AG04450 (cell line): ENCODE results near the gene SRGAP3. TPM values are rescaled to one million over a fixed set of nuclear protein-coding genes. Genes with fewer than 3 reads are reported as not detected.

Source experiments
- CTCF ChIA-PET: fragments of 300-600, 350-600 bp; formaldehyde crosslinking; extraction: SDS; loops from one replicate; lab custom pipeline; 2022; ENCODE audit warnings: antibody characterized with exemption, inconsistent platforms; lab: Charles Lee
- POLR2A ChIA-PET: fragments of 350-600 bp; formaldehyde crosslinking; extraction: SDS; loops from one replicate; lab custom pipeline; 2021; ENCODE audit warnings: antibody characterized with exemption, inconsistent platforms; lab: Yijun Ruan, JAX
- DNase-seq: peaks from one replicate; pipeline ENCODE4 v3.0.0-alpha.2; 2011; ENCODE audit warnings: low read depth, low spot score
- H3K27ac ChIP-seq: one replicate; pipeline ENCODE4 v1.5.1; 2012; ENCODE audit warnings: low read depth, low read length, control low read depth
- H3K27me3 ChIP-seq: one replicate; pipeline ENCODE4 v1.6.0; 2012; ENCODE audit warnings: low read length; ENCODE audit not compliant: control insufficient read depth, insufficient read depth
- H3K4me3 ChIP-seq: 2 replicates; pipeline ENCODE4 v1.5.1; 2011; ENCODE audit warnings: mild to moderate bottlenecking, low read depth, low read length, control low read depth
- H3K9me3 ChIP-seq: 2 replicates; pipeline ENCODE4 v1.5.1; 2012; ENCODE audit warnings: low read length; ENCODE audit not compliant: control insufficient read depth, insufficient read depth
- CTCF ChIP-seq: IDR thresholded peaks from 2 replicates; pipeline ENCODE4 v1.5.1; 2011; ENCODE audit warnings: low read depth, low read length, control low read depth, inconsistent platforms
- polyA plus RNA-seq: library from polyadenylated mRNA; depleted of rRNA; stranded (reverse); fragments of >200 nt; gene quantifications from 2 replicates; pipeline ENCODE4 v1.2.3, GENCODE V29; 2011

The SRGAP3 gene
- polyA plus RNA-seq, 1 experiment: 0.61 TPM

DNA sequence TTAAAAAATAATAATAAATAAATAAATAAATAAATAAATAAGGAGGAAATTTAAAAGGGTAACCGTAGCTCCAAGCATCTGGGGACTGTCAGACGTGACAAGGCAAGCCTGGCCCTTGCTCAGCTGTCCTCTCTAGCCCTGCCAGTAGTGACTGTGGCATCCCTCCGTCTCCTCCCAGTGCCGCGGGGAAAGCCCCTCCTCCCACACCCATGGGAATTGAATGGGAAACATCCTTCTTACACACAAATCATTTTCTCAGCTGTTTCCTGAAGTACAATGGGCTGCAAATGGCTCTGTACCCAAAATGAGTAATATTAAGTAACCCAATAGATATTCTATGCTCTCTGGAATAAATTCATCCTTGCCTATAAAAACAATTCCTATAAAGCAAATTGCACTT, 184.6 kb downstream of the SRGAP3 start:
- Histone ChIP-seq H3K9me3 (no peaks in the 10 kb centered on the region), H3K4me3 (no peak overlapping the region), H3K27me3 (peaks cover 6% of the 10 kb centered on the region), H3K27ac (no peak overlapping the region)
- CTCF ChIA-PET: interaction anchor here (1.1 to 1.2 kb wide), 2 partner anchors 77 to 93 kb away, joined by 3 to 4 read pairs; no protein-coding TSS in a partner anchor
- DNase-seq: no peak
- POLR2A ChIA-PET: interaction anchor here (0.6 kb wide), 1 partner anchor 77 kb away, joined by 4 read pairs; no protein-coding TSS in a partner anchor
- TF ChIP-seq CTCF: no peak

GRCh38 chr3:9064251-9064650, 185.2 kb downstream of the SRGAP3 start:
- H3K27ac ChIP-seq: no peak overlapping the region
- H3K27me3 ChIP-seq: peaks cover 6% of the 10 kb centered on the region
- no peak overlapping the region for H3K4me3 ChIP-seq
- ChIA-PET CTCF (interaction anchor here (1.1 to 1.2 kb wide), 2 partner anchors 76 to 93 kb away, joined by 3 to 4 read pairs; no protein-coding TSS in a partner anchor), POLR2A (interaction anchor here (0.6 kb wide), 1 partner anchor 76 kb away, joined by 4 read pairs; no protein-coding TSS in a partner anchor)
- DNase-seq: no peak
- TF ChIP-seq CTCF: no peak
- no peaks in the 10 kb centered on the region for H3K9me3 ChIP-seq

DNA sequence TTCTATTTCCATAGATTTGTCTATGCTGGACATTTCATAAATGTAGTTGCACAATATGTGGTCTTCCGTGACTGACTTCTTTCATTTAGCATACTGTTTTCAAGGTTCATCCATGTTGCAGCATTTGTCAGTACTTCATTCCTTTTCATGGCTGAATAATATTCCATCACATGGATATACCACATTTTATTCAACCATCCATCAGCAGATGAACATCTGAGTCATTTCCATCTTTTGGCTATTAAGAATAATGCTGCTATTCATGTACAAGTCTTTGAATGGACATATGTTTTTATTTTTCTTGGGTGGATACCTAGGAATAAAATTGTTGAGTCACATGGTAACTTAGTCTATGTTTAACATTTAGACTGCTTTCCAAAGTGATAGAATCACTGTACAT, 186.9 kb downstream of the SRGAP3 start:
- Histone ChIP-seq H3K27ac (no peak overlapping the region), H3K27me3 (no peaks in the 10 kb centered on the region), H3K4me3 (no peak overlapping the region), H3K9me3 (no peaks in the 10 kb centered on the region)
- CTCF ChIA-PET: no interaction called here
- TF ChIP-seq CTCF: no peak
- DNase-seq: no peak
- POLR2A ChIA-PET: no interaction called here

- ChIA-PET POLR2A (no interaction called here), CTCF (interaction anchor here (0.6 kb wide), 1 partner anchor 147 kb away, joined by 3 read pairs; no protein-coding TSS in a partner anchor)
- H3K27ac ChIP-seq: no peak overlapping the region
- H3K4me3 ChIP-seq: no peak overlapping the region
- H3K27me3 ChIP-seq: no peaks in the 10 kb centered on the region
- no peaks in the 10 kb centered on the region for H3K9me3 ChIP-seq
- no peak for TF ChIP-seq CTCF
- DNase-seq: no peak
Measured at GRCh38 chr3:9061634-9062033, 187.8 kb downstream of the SRGAP3 start.

DNA sequence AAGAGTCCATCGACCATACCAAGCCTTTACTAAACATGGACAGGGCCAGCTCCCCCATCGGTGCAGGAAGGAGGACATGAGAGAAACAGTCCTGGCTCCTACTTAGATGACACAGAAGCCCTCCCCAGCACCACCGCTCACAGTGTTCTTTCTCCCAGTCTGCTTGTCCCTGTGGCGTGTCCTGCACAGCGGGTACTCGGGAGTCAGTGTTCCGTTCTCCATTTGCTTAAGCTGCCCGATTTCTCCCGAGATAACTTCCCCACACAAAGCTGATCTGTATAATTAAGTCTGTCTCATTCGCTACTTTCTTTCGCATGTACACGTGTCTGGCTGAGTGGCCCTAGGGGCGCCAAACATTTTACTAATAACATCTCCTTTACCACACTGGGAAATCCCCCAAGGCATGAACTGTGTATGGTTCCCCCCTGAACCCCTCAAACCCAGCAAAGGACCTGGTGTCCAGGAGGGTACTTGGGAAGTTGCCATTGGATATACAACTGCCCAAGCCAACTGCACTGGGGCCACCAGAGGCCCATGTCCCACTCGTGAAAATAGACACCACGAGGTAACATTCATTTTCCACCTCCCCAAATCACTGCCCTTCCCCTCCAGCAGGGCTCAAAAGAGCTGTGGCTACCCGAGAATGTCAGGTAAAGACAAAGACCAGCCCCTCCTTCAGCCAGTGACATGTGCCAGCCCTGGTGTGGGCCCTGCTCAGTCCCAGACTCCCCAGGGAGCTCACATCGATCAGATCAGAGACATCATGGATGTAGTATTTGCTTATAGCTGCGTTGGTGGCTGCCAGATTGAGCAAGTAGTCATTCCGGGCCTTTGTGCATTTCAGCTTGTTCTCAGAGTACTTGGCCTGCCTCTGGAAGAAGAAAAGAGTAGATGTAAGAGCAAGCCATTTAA, 189.7 kb downstream of the SRGAP3 start:
- Histone ChIP-seq H3K9me3 (no peaks in the 10 kb centered on the region), H3K4me3 (no peak overlapping the region), H3K27ac (no peak overlapping the region), H3K27me3 (no peaks in the 10 kb centered on the region)
- POLR2A ChIA-PET: no interaction called here
- CTCF ChIA-PET: interaction anchor here (0.6 to 1.1 kb wide), 2 partner anchors 72 to 238 kb away, joined by 6 to 10 read pairs; no protein-coding TSS in a partner anchor
- no peak for TF ChIP-seq CTCF
- no peak for DNase-seq
